Stimulated activated CD8-positive, alpha-beta memory T cell treated with anti-CD3 and anti-CD28 coated beads, Interleukin-15, amount 100 ng/mL, for 1 hour (primary cell): ENCODE results near the gene POLD3.
"Not testable (repeated sequence)": the region's sequence is repeated elsewhere in the genome, so short reads cannot be mapped to it uniquely, and the experiment has no call there.

Experiments used
- DNase-seq: peaks from one replicate; pipeline ENCODE4 v3.0.0-alpha.2; 2020; ENCODE audit warnings: low read depth

The POLD3 gene

DNA sequence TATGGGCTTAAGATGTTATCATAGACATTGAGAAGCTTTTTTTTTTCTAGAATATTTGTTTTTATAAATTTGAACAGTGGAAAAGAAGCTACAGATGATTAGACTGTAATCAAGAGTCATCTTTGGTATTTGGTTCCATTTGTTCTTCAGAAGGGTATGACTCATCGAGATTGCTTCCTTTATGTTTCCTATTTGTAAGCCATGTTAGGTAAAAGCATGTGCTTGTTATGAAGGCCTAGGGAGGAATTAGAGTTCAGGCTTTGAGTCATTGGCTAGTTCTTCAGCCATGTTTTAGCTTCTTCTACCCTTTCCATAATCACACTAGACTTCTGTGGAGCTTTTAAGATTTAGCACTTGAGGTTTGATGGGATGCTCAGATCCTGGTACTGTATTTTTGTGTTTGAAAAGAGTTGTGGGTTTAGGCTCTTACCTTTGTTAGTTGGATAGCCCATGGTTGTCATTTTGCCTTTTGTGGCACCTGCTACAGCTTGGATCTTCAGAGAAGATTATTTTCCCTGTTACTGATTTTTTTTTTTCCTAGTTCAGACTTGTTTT is 44.3 kb downstream of the POLD3 start:
- no peak for DNase-seq

DNA sequence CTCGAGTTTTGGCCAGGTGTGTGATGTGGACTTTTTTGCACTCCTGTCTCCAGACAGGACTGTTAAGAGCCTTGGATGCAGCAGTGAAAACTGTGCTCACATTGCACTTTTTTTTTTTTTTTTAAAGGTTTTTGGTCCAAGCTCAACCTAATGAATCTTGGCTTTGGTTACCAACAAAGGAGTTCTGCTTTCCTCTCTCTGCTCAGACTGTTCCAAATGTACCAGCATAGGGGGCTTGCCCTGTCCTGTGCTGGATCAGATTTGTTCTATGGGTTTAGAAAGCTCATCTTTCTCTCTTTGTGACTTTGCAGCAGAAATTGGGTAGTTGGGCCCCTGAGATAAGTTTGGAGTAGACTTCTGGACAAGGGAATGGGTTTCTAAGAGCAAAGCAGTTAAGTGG is 45.3 kb downstream of the POLD3 start:
- DNase-seq: no peak

DNA sequence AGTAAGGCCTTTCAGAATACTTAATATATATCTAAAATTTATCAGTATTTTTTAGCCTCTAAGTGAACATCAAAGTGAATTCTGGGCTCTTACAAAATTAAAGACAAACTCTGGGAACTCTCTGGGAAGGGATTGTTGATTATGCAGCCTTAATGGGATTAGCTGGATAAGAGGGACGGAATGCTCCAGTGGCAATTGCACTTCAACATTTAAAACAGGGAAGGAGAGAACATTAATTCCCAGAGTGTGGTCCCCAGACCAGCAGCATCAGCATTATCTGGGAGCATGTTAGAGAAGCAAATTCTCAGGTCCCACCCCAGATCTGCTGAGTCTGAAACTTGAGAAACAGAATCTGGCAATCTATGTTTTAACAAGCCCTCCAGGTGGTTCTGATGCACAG is 46.5 kb downstream of the POLD3 start:
- DNase-seq: no peak

DNA sequence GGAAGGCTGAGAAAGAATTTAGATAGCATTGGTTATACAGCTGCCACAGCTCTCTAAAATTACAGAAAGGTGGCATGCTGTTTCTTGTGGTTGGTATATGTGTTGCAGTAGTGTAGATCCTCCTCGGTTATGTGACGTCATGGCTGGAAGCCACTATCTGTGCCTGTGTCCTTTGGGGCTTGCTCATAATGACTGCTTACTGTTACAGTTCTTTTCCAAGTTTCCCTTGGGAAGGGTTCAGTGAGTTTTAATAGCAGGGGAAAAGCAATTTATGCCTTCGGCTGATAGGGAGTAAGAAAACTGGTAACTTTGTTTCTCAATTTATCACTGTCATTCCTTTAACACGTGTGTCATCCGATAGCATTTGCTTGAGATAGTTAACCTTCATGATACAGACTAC is 47.2 kb downstream of the POLD3 start:
- no peak for DNase-seq

DNA sequence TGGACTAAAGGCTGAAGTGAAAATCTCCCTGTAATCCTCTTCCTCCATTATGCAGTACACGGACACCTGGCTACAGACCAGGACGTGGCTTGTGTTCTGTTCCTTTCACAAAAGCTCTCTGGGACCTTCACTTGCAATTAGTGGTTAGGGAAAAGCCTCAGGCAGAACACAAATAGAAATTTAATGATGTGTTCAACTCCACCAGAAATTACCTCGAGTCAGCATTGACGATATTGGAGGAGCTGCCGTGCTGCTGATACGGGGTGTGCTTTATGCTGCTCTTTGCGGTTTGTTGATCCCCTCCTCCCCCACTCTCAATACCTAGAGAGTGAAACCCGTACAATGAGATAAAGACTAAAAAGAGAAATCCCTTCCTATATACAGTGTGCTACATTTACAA is 48.9 kb downstream of the POLD3 start:
- DNase-seq: no peak

DNA sequence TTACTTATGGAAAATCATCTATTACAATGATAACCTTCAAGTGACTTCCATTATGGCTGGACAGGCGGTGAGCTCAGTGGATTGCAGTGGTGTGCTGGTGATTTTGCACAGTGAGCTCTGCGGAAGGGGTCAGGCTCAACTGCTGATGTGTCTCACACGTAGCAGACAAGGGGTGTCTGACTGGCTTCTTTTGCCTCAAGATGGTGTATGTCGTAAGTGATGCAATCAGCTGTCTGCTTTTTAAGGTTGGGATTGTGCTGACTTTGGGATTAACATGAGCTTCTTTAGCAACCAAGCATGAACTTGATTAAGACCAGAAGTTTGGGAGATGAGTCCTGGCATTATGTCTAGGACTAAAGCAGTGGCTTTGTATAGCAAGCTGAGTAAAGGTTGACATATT is 49.5 kb downstream of the POLD3 start:
- no peak for DNase-seq

DNA sequence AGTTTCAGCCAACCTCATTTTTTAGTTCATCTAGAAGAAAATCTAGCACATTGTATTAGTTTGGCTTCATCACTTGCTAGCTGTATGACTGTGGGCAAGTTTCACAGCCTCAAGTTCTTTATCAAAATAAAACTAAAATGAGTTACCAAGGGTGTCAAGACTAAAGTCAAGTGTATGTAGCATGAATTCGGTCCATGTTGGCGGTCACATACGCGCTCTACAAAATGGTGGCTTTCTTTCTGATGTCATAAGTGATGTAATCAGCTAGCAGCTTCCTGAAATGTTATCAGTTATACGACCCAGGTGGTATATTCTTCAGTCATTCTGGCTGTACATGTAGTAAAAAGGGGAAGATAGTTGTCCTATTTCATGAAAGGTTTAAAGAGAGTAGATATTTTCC is 50.5 kb downstream of the POLD3 start:
- DNase-seq: no peak

DNA sequence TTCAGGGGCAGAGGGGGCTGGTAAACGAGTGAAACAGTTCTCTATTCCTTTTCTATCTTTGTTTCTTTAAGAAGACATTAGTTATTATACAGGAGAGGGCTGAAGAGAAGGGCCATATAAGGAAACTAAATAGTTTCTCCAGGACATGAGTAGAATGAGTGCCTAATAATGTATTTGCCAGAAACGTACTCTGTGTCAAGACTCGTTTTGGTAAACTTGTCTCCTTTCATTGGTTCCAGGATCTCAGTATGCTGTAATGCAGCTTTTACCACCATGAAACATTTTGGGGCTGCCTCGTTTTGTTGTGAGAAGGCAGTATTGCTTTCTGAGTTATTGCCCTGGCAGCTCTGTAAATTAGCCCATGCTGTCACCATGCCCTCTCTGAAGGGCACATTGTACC is 51.7 kb downstream of the POLD3 start:
- DNase-seq: no peak

DNA sequence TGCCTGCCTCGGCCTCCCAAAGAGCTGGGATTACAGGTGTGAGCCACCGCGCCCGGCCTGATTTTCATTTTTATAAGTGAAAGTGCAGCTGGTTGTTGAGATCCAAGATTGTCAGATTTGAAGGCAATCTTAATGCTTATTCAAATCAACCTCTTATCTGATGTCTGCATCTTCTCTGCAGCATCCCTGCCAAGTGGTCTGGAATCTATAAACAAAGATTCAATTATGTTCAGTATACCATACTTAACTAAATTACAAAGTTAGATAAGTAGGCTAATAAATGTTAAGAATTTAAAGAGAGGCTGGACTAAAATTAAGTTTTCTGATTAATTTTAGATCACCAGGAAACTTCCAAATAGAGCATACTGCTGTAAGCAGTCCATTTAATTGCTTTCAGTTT is 53.8 kb downstream of the POLD3 start:
- DNase-seq: no peak

DNA sequence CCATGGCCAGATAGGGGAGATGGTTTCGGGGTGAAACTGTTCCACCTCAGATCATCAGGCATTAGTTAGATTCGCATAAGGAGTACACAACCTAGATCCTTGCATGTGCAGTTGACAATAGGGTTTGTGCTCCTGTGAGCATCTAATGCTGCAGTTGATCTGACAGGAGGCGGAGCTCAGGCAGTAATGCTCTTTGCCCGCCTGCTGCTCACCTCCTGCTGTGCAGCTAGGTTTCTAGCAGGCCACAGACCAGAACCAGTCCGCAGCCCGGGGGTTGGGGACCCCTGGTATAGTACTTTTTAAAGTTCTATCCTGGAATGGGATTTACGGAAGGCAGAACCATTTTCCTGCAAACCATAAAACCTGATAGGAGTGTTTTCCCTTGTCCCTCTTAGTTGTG is 54.6 kb downstream of the POLD3 start:
- no peak for DNase-seq

DNA sequence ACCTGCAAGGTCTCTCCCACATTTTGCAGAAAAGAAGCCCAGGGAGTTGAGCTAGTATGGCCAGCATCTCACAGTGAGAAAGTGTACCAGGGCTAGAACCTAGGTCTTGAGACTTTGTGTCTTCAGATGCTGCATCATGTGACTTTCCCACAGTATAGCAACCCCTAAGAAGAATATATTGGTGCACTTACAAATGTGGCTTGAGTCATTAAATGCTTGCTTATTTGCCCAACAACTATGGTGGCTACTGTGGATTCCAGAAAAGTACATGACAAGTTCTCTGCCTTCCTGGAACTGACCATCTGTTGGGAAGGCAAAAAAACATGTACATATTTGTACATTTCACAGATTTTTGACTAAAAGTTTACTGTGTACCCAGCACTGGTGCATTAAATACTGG is 55.0 kb downstream of the POLD3 start:
- DNase-seq: no peak

DNA sequence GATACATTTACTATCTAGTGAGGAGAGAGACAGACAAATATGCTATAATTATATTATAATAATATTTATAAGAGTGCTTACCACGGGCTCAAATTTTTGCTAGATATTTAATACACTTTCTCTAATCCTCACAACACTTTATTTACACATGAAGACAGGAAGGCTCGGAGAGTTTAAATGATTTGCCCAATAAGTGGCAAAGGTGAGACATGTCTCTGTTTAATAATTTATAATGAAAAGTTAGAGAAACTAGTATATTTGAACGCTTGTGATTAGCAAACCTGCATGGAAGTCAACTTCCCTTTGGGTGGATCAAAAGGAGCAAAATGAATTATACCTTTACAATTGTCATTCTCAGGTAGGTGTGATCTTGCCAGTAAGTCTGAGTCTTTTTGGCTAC is 55.4 kb downstream of the POLD3 start:
- DNase-seq: no peak

DNA sequence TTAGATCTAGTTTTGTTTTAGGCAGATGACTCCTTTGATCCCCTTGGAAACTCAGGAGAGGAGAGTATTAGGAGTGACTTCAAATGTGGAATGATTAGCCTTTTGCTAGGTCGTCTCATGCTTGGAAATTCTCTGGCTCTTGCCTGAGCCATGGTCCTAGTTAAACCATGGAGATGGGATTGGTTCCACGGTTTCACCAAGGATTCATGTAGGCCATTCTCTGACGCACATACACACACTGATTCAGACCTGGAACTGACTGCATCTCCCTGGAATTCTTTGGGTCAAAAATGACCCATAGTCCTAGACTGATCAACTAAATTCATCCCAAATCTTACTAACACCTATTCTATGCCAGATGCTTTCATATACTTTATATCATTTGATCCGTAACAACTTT is 56.5 kb downstream of the POLD3 start:
- no peak for DNase-seq

DNA sequence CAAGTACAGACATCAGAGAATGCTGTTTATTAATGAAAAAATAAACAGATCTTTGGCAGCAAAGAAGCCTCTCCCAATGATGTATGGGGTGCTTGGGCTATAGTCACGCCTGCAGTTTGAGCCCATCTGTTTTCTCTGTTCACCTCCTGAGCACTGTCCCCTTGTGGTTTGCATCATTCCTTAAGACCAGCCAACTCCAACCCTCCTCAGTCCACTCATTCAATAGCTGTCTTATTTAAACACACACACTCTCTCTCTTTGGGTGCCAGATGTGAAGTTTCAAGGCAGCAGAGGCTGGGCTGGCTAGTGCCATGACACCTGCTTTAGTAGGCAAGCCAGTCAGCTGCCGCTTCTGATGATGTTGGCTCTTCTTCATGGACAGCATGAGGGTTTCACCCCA is 58.1 kb downstream of the POLD3 start:
- DNase-seq: no peak

DNA sequence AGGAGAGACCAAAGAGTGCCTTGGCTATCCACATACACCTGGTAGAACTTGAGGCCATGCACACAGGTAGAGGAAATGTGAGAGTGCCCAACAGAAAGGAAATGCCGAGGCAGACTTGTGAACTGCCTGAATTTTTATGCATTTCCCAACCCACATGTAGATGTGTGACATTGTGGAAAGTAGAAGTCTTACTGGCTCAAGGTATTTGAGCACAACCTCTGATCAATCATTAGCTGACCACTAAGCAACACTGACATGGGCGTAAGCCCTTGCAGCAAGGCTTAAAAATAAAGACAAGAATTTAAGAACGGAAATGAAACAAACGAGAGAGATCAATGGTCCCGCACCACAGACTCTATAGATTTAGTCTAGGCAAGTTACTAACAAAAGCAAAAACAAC is 62.6 kb downstream of the POLD3 start:
- DNase-seq: no peak

DNA sequence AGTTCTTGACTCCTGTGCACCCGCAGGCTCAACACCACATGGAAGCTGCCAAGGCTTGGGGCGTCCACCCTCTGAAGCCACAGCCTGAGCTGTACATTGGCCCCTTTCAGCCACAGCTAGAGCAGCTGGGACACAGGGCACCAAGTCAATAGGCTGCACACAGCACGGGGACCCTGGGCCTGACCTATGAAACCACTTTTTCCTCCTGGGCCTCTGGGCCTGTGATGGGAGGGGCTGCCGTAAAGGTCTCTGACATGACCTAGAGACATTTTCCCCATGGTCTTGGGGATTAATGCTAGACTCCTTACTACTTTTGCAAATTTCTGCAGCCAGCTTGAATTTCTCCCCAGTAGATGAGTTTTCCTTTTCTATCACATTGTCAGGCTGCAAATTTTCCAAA is 66.7 kb downstream of the POLD3 start:
- not testable (repeated sequence) for DNase-seq

DNA sequence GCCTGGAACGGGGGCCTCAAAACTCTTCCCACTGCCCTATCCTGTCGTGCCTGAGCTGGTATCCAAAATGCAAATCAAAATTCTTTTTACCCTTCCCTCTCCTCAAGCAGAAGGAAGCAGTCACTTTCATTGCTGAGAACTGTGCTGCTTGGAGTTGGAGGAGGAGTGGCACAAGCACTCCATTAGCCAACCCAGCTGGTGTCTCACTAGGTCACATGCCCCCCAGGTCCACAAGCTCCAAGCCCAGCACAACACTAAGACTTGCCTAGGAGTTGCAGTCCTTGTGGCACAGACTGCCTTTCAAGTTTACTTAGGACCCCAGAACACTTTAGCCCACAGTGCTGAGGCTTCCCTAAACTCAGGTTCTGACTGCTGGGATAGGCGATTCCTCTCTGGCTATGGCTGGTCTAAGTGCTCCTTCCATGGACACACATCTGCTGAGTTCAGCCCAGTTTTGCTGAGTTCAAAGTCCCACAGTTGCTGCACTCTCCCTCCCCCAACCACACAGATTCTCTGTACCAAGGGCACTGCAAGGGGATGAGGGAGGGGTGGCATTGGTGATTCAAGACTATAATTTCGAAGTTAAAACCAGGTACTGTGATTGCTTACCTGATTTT is 70.2 kb downstream of the POLD3 start:
- no peak for DNase-seq

DNA sequence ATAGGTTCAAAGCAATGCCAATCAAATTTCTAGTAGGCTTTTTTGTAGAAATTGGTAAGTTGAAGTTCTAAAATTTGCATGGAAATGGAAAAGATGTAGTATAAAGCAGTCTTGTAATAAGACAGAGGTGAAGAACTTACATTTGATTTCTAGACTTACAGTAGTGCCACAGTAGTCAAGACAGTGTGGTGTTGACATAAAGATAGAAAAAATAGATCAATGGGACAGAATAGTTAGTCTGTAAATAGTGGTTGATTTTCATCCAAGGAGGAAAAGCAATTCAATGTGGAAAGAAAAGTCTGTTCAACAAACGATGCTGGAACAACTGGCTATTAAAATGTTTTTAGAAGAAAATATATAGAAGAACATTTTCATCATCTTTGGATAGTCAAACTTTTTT is 70.9 kb downstream of the POLD3 start:
- DNase-seq: no peak

DNA sequence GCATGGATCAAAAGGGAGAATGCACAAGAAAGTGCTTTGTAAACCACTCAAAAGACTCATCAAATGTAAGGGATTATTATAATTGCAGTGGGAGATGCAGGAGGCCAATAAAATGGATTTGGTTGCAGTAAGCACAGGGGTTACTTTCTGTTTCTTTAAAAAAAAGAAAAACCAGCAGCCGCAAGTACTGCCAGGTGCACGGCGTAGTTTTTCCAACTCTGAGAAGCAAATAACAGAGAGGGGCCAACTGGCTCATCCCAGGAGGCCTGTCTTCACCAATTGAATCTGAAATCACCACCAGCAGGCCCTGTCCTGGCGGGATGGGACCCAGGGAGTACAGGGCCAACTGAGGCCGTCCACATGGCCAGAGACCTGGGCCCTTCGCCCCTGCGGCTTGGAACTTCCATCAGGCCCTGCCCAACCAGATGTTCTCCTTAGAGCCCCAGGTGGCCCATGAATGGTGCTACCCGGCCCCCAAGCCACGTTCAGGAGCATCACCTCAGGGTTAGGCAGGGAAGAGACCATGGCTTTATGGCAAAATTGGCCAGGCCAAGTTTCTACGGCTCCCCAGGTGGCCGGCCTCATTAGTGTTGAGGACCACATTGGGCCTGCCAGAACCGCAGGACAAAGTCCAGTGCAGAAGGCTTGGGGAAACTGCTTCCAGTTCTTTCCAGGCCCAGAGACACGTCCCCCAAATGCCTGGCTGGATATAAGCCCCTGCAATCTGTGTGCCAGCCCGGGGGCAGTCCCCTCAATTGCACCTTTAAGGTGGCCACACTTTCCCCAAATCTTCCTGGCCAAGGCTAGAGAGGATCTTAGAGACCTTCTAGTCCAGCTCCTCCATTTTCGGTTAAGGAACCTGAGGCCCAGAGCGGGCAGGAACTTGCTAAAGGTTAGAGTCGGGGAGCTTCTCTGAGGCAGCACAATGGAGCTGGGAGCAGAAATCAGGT is 77.1 kb downstream of the POLD3 start:
- DNase-seq: no peak

DNA sequence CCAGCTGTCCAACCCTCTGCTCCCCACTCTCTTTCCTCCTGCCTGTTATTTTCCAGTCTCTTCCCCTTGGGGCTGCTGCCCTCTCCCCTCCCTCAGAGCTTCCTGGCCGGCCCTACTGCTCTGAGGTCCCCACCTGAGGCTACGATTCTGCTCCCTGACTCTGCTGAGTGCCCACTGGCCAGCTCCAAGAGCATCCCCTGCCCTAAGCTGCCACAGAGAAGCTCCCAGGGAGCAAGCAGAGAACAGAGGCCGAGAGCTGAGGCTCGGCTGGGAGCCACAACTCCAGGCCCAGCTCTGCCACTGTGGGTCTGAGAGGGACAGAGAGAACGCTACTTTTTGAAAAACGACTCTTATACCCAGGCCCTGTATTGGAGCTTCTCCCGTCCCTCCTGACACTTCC is 77.8 kb downstream of the POLD3 start:
- no peak for DNase-seq

DNA sequence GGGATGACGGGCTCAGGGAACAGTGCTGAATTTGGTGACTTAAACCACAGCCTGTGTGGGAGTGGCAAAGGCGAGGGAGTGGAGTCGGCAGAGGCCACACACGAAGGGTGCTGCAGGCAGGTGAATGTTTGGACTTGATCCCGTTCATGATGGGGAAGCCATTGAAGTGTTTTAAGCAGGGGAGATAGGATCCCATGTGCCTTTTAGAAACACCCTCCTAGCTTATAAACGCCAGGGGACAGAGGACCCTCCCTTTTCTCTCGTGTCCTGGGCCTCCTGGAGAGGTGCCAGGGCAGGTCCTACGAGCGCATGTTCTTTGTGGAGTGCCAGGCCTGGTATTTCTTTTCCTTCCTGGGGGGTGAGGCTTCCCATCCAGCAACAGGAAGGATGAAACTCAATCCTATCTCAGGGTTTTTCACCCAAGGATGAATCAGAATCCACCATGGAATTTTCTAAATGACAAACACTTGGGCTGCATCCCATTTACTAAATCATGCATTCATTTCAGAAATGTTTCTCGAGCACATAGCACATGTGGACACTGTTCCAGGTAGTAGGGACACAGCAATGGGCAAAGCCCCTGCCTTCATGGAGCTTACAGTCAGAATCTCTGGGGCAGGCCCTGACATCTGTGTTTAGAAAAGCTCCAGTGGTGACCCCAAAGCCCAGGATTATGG is 79.3 kb downstream of the POLD3 start:
- DNase-seq: no peak

DNA sequence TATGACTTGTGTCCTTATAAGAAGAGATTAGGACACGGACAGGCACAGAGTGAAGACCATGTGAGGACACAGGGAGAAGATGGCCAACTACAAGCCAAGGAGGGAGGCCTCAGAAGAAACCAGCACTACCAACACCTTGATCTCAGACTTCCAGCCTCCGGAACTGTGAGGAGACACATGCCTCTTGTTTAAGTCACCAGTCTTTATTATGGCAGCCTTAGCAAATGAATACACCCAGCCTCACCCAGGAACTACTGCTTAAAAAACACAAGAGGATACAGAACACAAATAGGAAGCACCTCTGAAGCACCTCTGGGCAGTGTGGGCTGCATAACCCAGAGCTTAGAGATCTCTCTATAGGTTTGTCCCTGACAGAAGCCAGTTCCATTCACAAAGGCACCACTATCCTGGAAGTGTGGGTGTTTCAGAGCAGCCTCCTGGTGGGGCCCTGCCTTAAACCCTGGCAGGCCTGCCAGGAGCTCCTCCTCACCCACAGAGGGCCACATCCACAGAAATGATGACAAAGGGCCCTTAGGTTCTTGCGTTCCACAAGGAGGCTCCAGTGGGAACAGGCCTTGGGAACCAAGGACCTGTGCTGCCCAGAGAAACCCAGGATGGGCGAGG is 80.1 kb downstream of the POLD3 start:
- DNase-seq: no peak
